ENCODE measurements around the gene COPS6.
A peak's percentile ranks its signal among the peaks of the same experiment; 100 is the strongest.
"Not testable (repeated sequence)": the region's sequence is repeated elsewhere in the genome, so short reads cannot be mapped to it uniquely, and the experiment has no call there.

Gene COPS6

DNA sequence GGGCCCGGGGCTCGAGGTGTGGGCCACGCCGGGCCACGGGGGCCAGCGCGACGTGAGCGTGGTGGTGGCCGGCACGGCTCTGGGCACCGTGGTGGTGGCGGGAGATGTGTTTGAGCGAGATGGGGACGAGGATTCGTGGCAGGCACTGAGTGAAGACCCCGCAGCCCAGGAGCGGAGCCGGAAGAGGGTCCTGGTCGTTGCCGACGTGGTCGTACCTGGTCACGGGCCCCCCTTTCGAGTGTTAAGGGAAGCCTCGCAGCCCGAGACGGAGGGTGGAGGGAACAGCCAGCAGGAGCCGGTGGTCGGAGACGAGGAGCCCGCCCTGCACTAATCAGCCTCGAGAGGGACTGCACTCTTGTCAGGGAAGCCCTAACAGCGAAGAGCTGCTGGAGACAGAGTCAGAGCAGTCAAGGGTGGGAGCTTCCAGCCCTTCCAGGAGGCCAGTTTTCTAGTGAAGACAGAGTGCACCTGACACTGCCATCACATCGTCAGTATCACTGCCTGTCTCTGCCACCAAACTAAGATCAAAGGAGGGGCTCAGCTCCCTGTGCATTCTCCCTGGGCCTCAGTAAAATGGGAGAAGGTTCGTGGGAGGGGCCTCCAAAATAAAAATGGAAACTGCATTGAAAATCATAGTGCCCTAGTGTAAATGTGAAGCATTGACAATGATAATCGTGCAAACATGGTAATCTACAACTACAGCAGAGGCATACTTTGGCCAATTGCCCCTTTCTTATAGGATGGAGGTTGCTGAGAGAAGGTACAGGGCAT, 39.3 kb downstream of the COPS6 start:
- peak in 1 of 5 experiments; percentile 55 for DNase-seq

DNA sequence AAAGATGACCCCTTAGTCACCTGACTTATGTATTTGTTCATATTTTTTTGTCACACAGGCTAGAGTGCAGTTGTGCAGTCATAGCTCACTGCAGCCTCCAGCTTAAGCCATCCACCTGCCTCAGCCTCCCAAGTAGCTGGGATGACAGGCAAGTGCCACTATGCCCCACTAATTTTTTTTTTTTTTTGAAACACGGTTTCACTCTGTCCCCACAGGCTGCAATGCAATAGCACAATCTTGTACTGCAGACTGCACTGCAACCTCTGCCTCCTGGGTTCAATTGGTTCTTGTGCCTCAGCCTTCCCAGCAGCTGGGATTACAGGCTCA, 39.8 kb downstream of the COPS6 start:
- no peak for DNase-seq

DNA sequence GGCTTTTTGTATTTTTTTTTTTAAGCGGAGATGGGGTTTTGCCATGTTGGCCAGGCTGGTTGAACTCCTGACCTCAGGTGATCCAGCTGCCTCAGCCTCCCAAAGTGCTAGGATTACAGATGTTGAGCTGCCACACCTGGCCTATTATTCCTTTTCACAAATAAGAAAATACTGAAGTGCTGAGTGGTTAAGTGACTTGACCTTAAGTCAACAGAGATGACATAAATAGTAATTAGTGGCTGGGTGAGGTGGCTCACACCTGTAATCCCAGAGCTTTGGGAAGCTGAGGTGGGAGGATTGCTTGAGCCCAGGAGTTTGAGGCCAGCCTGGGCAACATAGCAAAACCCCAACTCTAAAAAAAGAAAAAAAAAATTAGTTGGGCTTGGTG, 41.4 kb downstream of the COPS6 start:
- DNase-seq: not testable (repeated sequence)

DNA sequence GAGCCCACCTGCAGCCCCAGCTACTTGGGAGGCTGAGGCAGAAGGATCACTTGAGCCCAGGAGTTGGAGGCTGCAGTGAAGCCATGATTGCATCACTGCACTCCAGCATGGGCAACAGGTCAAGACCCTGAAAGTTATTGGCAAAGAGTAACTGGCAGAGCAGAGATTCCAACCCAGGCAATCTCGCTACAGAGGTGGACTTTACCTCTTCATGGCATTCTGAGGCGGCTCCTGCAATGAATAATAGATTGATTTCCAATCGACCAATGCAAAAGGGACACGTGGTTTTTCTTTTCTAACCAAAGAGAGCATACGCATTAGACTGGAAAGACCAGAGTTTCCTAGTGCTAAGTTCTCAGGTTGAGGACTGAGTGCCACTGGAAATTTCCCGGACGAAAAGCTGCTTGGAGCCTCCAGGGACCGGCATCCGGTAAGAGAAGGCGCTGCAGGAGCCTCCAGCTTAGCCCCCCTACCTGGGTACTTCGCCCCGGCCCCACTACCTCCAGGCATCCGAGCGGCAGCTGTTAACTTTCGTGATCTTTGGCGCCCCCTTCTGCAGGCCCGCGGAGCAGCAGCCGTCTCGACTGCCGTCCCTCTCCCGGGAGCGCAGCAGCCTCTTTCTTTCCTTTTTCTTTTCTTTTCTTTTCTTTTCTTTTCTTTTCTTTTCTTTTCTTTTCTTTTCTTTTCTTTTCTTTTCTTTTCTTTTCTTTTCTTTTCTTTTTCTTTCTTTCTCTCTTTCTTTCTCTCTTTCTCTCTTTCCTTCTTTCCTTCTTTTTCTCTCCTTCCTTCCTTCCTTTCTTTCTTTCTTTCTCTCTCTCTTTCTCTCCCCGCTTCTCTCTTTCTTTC, 42.1 kb downstream of the COPS6 start:
- peak; percentile 65 to 79 (median 74) for DNase-seq

DNA sequence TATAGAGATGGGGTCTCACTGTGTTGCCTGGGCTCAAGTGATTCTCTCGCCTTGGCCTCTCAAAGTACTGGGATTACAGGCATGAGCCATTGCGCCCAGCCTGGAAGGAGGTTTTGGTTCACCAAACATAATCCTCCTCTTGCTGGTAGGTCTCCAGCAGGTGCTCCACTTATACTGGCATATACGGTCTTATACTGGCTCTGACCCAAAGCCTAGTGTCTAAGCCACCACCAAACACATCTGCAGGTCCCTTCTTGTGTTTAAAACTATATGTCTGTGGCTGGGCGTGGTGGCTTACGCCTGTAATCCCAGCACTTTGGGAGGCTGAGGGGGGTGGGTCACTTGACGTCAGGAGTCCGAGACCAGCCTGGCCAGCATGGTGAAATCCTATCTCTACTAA, 43.4 kb downstream of the COPS6 start:
- DNase-seq: no peak

DNA sequence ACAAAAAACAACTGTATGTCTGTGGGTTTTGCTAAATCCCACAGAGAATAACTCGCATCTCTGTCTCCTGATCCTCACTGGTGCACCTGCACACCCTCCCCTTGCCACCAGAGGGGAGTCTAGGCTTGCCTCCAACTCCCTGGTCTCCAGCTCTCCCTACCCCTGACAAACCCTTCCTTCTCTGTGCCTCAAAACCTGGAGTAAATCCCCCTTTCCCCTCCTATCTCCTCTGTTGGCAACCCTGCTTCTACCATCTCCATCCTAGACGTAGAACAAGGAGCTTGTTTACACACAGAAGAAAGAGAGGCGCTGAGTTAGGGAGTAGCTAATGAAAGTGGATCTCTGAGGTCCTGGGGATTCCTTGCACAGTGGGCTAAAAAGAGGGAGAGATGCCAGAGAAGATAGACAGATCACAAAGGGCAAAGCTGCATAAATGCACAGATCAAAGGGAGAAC, 44.0 kb downstream of the COPS6 start:
- DNase-seq: peak in 4 of 5 experiments; percentile 43 to 72 (median 52)

DNA sequence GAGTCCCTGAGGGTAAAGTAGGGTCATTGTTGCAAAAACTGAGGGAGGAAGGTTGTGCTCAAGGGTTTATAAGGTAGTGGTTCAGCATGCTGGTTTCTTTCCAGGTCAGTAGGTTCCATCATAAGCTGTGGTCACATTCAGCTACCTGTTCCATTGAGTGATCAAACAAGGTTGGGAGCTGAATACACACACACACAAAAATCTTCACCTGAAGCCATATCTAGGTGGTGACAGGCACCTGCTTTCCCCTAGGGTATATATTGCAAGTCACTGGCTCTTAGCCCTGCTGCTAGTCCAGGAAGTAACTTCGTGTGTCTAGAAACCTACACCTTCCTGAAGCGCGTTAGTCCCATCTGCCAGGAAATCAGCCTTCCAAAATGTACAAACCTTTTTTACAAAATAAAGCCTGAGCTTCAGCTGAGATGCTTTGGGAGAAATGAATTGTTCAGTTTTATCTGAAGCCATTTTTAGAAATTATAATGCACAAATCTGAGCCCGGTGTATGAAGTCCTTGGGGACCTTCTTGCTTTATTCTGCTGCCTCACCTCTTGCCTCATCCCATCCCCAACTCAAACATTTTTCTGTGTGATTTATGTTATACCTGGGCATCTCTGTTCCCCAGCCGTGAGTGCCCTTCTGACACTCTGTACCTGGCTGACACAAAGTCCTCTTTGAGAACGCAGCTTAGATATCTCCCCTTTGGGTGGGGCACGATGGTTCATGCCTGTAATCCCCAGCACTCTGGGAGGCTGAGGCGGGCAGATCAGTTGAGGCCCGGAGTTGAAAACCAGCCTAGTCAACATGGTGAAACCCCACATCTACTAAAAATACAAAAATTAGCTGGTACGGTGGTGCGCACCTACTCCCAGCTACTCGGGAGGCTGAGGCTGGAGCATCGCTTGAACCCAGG, 49.3 kb downstream of the COPS6 start:
- no peak for DNase-seq

DNA sequence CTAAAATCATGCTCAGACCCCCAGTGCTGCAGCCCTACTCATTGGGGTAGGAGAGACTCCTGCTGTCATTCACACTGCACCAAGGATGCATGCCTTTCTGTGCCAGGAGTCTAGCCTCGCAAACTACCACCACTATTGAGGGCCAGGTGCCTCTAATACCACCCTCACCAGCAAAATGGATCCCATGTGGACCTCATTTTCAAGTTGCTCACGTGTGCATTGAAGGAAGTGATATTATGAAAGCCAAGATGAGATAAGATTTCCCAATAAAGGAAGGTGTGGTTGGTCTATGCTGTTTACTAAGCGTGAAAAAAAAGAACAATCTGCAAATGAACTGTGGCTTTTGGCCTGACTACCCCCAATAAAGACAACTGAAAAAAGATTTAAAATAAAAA, 52.8 kb downstream of the COPS6 start:
- no peak for DNase-seq
